Measurements from ENCODE around the gene ARHGEF6.

The ARHGEF6 gene

DNA sequence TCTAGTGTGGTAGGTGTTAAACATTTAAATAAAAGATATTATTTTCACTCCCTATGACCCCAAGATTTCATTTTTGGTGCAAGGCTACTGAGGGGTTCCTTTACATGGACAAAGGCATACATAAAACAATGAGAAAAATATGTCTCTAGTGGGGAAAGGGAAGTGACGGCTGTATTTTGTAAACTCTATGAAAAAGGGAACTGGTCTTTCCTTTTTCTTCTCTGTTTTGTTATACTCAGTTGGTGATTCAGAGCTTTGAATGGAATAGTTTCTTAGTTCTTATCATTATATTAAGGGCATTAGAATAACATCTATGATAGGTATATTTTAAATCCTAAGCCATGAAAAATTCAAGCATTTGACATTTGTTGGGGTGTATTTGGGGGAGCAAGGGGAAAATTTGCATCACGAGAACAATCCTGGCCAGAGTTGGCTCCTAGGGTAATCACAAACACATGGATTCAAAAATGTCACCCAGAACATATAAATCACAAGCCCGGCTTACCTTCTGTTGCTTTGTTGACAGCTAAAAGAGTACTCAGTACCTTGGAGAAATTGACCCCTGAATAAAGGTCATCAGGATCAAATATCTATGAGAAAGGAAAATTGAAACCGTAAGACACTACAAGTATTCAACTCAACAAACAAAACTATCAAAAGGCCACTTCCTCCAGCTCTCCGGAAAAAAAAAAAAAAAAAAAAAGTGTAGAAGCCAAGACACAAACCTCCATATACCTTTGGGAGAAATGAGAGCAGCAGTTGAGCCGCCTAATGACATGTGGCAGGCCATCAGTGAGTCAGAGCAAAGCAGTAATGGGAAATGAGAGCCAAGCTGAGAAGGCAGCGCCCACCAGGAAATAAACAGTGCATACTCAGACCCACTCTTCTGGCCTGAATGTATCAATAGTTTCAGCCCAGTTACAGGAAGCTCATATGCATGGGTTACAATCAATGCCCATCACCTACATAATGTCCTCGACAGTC lies 33.4 kb downstream of the ARHGEF6 start:
- no peak for DNase-seq (ENCODE audit: low read depth in 2 of 2)

DNA sequence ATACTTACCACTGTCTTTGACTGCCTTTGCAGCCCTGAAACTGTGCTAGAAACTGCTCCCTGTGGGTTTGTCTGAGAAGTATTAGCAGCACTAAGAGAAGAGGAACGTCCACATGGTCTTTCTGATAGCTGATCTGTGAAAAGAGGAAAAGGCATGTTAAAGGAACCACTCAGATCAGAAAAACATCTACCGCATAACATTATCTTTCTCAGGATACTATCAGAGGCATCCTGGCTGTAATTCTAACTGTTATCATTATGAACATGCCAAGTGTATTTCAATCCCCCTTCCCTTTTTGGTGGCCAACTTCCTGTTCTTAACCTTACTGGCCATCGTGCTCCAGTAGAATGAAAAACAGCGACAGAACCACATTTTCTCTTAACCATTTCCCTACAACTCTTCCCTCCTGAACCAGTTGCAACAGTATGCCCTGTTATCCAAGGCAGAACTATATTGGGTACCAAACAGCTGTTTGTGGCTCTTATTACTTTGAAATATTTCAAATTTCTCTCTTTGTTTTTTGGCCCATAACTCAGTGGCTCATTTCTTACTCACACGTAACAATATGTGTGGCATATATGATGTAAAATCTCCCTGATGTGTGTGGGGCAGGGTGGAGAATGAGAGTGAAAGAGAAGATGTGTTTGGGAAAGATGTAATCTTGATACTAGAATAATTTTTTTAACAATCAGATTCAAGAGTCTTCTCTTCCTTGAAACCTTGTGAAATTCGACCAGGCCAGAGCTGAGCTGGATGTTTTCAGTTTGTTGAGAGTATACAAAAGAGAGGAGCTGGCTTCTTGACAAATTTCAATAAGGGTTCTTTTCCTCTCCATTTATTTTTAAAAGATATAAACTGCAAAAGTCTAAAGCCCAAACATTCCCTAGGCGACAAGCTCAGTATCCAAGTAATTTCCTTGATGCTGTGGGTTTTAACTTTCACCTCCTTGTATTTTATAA lies 35.2 kb downstream of the ARHGEF6 start:
- DNase-seq (ENCODE audit: low read depth in 2 of 2), result no peak

DNA sequence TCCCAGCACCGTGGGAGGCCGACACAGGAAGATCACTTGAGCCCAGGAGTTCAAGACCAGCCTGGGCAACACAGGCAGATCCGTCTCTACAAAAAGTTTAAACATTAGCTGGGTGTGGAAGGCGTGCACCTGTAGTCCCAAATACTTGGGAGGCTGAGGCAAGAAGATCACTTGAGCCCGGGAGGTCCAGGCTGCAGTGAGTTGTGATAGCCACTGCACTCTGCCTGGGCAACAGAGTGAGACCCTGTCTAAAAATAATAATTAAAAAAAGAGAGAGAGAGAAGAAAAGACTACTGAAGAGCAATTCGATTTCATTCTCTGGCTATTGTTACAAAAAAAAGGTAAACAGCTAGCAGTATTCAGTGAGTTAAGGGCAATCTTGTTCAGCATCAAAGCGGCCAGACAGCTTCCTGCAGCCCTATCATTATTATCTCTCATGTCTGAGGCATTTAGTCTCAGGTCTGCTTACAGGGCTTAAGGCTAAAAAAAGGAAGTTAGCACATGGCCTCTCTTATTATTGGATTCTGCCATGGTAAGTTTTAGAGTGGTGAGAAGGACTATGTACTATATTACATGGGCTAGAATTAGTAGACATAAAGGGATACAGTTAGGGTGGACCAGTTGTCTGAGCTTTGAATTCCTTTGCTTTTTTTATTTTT lies 37.9 kb downstream of the ARHGEF6 start:
- DNase-seq (ENCODE audit: low read depth in 2 of 2), result no peak

DNA sequence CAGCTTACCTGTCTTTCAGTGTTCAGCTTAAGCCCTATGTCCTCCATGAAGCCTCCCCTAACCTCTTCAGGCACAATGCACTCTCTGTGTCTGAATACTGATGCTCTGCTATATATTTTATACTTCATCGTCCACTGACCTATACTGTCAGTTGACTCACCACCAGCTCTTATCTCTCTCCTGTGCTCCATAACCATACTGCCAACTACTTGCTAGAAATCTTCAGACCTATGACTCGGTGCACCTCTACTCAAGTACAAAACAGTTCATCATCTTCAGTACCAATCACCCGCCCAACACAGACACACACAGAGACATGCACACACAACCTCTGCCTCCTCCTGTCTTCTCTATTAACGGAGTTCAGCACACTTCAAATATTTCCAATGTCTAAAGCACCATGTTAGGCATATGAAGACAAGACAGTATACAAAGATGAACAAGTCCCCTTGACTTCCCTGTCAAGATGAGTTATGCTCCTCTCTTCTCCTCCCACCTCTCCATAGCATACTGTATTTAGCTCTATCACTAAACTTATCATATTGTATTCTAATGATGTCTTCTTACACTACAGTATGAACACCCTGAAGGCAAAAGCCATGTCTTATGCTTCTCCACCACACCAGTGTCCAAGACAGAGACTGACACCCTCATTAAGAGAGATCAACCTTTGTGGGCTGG lies 42.5 kb downstream of the ARHGEF6 start:
- no peak for DNase-seq (ENCODE audit: low read depth in 2 of 2)

DNA sequence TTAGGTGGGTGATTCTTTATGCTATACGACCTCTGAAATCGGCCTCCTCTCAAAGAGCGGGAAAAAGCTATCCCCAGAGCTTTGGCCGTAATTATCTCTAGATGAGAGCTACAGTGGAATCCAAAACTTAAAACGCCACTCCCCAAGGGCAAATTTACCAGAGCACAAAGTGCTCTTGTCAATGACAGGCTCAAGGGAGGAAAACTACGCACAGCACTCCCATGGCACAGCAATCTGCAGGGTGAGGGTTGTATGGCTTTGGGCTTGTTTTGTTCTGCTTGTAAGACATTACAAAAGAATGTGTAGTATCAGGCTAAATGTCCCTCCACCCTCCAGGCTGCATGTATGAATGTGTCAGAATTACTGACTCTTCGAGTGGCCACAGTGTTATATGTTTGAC lies 44.0 kb downstream of the ARHGEF6 start:
- DNase-seq (ENCODE audit: low read depth in 2 of 2), result no peak

DNA sequence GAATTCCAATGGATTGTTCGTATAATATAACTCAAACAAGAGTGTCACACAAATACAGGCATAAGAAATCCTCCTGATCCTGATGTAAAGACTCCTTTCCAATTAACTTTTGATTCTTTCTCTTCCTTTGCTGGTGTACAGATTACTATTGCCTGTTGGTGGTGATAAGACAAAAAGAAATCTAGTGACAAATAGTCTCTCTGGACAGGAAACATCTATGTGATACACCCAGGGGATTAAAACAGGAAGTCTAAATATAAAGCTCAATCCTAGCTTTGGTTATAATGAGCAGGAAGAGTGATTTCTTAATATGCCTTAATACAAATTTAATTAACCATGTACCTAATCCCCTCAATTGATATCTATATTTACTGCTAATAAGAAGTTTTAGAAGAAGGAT lies 45.1 kb downstream of the ARHGEF6 start:
- DNase-seq (ENCODE audit: low read depth in 2 of 2), result no peak

DNA sequence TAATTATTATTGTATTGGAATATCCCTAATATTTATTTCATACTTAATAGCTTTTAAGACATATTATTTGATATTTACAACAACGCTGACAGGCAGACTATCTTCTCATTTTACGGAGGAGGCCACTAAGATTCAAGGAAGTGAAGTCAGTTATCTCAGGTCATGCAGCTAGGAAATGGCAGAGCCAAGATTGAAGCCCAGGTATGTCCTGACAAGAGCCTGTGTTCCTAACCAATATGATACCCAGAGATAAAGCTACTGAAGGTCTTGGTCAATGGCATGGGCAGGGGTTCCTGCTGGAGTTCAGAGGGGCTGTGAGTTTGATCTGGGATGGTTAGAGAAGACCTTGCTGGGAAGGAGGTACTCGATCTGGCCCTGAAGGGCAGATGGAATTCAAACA lies 47.1 kb downstream of the ARHGEF6 start:
- no peak for DNase-seq (ENCODE audit: low read depth in 2 of 2)

DNA sequence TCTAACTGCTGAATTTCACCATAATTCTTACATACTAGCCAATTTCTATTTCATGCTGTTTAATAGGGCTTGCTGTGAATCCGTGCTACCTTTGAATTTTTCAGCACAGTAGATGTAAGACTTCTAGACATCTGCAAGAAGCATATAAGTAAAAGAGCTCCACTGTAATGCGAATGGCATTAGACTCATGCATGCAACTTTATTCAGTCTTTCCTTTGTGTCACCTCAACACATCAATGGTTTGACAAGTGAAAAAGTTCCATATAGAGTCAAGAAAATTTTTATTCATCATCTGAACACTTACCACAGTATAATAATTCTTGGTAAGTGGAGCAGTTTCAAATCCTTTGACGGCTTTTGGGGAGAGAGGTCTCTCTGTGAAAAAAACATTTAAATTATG lies 48.9 kb downstream of the ARHGEF6 start:
- no peak for DNase-seq (ENCODE audit: low read depth in 2 of 2)

DNA sequence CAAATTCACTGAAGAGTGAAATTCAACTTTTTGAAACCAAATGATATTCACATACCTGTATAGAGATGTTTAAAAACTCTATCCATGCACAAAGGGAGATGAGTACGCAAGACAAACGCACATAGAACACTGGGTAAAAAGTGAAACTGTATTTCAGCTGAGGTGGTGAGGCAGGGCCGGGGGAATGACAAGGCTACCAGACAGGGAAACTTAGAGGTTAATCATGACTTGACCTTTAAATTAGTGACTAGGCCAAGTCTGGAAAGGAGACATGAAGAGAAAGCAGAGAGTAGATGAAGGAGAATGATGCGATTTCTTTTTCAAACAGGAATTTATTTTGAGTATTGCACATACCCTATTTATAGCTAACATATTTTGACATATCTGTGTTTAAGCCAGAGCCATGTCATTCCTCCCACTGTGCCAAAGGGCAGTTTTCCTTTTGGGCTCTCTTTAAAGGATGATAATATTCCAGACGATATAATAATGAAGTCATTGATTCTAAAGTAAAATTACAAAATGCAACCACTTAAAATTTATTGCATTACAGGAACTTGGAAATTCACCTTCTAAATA lies 49.4 kb downstream of the ARHGEF6 start:
- no peak for DNase-seq (ENCODE audit: low read depth in 2 of 2)

DNA sequence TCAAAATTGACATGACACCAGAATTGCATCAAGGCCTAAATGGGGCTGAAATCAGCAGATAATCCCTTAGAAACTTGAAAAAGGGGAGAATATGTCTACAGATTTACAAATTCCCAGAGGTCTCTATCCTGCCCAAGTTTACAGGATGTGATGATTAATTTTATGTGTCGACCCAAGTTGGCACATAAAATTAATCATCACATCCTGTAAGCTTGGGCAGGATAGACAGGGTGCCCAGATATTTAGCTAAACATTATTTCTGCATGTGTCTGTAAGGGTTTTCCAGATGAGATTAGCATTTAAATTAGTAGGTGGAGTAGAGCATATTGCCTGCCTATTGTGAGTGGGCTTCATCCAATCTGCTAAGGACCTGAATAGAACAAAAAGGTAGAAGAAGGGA lies 52.3 kb downstream of the ARHGEF6 start:
- no peak for DNase-seq (ENCODE audit: low read depth in 2 of 2)

DNA sequence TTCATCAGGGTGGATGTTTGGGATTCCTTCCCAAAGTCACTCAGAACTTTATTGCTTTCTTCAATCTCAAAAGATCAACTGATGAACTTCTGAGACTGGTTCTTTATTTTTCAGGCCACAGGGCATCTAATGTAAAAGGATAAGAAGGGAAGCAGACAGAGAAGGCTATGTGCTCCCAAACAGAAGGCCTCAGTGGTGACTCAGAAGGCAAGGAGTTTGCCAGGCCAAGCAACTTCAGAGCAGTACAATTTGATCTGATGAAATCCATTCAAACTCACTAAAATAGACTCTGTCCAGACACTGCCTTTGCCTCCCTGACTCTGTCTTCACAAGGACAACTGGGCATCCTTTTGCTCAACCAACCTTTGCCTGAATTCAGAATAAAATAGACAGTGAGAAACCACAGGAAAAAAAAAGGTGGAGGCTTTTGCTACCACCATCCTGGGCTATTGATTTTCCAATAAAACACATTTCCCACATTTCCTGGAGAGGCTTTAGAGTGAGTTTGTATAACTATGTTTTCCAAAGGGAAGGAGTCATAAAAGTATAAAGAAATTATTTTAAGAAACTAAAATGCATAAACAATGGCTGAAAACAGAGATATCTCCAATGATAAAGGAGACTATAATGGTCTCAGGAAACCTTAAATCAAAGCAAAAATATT lies 55.2 kb downstream of the ARHGEF6 start:
- no peak for DNase-seq (ENCODE audit: low read depth in 2 of 2)

DNA sequence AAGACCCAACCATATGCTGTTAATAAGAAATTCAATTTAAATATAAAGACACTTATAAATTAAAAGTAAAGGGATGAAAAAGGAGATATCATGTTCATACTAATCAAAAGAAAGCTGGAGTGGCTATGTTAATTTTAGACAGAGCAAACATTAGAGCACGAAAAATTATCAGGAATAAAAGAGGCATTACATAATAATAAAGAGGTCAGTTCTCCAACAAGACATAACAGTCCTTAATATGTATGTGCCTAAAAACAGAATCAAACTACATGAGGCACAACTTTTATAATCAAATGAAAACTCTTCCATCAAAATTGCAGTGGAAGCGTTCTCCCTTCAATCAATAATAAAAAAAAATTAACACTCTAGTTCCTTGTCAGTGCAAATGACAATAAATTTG lies 62.6 kb downstream of the ARHGEF6 start:
- DNase-seq (ENCODE audit: low read depth in 2 of 2), result no peak

DNA sequence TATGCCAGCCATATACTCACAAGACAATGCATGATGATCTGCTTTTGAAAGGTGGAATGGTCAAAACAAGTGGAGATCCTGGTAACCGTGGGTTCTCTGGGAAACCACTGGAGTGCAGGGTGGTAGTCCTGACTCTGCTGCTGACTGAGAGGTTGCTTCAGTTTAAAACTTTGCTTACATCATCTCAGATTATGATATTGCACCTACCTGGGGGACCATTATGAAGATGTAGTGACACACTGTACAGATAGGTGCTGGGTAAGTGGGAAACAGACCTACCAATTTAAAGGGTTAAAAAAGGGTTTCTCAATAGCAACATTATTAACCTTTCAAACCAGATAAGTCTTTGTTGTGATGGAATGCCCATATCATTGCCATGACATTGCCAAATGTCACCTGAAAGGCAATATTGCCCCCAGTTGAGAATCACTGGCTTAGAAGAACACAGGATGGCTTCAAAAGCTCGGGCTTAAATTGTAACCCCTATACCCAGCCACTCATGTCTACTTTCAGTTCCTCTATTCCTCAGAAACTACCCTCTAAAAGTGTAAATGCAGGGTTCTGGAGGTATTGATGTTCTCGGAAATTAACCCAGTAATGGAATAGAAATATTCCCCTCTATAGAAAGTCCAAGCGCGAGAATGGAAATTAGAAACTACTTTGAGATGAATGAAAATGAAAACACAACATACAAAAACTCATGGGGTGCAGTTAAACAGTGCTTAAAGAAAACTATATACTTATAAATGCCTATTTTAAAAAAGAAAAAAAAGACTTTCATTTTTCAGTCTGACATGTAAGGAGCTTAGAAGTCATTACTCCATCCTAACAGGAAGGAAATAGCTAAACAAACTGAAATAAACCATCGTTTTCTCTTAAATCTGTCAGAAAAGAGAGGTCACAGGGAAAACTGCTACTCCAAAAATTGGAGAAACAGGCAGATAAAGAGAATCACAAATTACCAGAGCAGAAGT lies 65.8 kb downstream of the ARHGEF6 start:
- no peak for DNase-seq (ENCODE audit: low read depth in 2 of 2)

DNA sequence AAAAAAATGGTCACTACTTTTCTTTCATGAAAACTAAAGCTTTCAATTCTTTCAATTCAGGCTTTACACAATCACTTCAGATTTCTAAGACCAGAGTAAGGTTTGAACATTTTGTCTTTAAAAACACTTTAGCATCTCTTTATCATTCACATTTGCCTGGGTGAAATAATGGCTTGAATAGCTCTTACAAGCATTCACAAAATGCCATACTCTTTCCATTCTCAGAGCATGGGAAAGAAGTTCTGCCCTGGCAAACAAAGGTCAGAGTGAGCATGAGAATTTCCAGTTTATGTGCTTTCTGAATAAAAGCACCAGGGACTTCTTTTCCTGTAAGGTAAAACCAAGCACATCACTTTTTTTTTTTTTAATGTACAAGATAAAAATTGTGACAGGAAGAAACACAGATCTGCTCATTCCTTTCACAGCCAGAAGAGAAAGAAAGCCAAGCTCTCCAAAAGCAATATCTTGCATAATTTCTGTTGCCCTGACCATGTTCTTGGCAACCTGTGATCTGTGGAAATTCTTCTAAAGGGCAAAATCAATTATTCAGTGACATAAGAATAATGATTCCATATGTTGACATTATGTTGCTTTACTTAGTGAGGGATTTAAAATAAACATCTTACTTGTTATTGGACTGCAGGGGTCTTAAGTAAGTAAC lies 68.0 kb downstream of the ARHGEF6 start:
- no peak for DNase-seq (ENCODE audit: low read depth in 2 of 2)

DNA sequence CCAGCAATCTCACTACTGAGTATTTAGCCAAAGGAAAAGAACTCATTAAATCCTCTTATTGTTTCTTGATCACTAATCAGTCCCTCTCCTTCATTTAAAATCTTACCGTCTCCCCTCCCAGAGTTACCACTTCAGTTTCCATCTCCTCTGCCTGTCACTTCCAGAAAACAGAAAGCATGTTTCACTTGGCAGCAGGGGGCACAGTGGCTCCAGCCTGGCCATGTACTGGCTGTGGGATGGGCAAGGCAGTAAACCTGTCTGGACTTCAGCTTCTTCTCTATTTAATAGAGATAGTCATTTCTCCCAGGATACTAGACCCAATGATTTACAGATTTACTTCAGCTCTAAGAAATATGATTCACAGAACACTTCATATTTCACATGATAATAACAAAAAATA lies 69.6 kb downstream of the ARHGEF6 start:
- no peak for DNase-seq (ENCODE audit: low read depth in 2 of 2)

DNA sequence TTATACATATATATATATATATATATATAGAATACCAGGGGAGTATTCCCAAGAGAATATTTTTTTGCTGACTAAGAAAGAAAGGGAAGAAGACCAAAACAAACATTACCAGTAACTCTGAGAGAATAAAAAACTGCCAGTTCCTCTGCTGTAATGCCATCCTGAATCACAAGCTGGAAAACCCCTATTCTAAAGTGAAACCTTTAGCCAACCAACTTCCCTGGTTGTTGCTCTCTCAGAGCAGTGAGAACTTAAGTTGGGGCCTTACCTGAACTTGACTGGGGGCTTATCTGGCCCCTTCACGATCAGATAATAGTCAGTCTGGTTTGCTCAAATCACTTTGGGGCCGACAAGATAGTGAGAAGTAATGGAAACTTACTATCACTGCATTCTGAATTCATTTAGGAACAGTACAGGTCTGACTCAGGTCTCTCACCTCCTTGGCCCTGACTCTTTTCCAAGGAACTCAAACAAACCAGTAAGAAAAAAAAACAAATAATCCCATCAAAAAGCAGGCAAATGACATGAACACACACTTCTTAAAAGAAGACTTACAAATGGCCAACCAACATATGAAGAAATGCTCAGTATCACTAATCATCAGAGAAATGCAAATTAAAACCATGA lies 70.3 kb downstream of the ARHGEF6 start:
- no peak for DNase-seq (ENCODE audit: low read depth in 2 of 2)

DNA sequence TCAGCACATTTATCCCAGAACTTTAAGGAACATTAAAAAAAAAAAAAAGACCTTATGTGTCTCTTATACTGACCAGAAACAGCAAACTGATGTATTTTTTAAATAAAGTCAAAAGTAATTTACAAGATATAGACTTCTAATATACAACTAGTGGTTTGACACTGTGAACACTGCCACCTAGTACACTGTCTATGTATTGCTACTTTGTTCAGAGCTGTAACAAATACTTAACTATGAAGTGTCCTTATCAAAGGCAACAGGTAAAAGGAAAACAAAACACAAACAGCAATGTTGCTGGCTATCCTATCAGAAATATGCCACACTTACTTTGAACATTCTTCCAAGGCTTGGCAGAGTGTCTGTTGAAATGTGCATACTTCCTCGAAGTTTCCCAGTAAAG lies 72.4 kb downstream of the ARHGEF6 start:
- DNase-seq (ENCODE audit: low read depth in 2 of 2), result no peak

DNA sequence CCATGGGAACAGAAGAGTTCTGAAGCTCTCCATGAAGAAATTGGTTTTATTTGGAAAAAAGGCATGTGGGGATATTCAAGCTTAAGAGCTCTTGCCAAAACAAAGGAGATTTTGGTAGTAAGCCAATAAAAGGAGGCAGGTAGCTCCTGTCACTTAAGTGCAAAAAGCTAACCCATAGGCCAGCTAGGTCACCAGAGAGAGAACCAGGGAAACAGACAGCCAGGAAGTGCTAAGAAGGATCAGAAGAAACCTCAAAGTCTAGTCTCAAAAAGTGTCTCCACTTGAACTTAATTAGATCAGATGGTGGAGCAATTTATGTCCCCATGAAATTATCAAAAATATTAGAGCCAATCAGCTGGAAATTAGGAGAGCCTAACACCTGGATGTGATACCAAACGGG lies 83.6 kb downstream of the ARHGEF6 start:
- DNase-seq (ENCODE audit: low read depth in 2 of 2), result no peak
